ENCODE results near the gene ZNF75A.
"Not testable (repeated sequence)": the region's sequence is repeated elsewhere in the genome, so short reads cannot be mapped to it uniquely, and the experiment has no call there.

The ZNF75A gene

DNA sequence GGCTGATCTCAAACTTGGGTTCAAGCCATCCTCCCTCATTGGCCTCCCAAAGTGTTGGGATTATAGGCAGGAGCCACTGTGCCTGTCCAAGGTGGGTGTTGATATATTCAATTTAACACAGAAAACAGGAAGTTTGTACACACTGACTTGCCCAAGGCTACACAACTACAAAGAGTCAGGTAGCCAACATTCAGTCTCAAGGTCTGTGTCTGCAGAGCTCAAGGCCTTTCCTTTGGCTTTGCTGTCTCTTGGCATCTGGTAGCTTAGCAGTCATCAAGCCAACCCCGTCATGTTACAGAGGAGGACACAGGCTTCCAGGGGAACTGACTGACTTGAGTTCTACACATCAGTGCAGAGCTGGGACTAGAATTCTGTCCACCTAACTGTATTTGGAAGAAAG lies 37.0 kb upstream of the ZNF75A start:
- H3K27me3 ChIP-seq (ENCODE audit: low read depth, low read length): no peaks in the 10 kb centered on the region
- no peak for TF ChIP-seq EZH2phosphoT487 (IDR thresholded peaks at IDR 0.05; ENCODE audit: low read depth)
- TF ChIP-seq, protein P1, sequence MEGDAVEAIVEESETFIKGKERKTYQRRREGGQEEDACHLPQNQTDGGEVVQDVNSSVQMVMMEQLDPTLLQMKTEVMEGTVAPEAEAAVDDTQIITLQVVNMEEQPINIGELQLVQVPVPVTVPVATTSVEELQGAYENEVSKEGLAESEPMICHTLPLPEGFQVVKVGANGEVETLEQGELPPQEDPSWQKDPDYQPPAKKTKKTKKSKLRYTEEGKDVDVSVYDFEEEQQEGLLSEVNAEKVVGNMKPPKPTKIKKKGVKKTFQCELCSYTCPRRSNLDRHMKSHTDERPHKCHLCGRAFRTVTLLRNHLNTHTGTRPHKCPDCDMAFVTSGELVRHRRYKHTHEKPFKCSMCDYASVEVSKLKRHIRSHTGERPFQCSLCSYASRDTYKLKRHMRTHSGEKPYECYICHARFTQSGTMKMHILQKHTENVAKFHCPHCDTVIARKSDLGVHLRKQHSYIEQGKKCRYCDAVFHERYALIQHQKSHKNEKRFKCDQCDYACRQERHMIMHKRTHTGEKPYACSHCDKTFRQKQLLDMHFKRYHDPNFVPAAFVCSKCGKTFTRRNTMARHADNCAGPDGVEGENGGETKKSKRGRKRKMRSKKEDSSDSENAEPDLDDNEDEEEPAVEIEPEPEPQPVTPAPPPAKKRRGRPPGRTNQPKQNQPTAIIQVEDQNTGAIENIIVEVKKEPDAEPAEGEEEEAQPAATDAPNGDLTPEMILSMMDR (IDR thresholded peaks at IDR 0.05; ENCODE audit: low read depth, low read length): no peak

DNA sequence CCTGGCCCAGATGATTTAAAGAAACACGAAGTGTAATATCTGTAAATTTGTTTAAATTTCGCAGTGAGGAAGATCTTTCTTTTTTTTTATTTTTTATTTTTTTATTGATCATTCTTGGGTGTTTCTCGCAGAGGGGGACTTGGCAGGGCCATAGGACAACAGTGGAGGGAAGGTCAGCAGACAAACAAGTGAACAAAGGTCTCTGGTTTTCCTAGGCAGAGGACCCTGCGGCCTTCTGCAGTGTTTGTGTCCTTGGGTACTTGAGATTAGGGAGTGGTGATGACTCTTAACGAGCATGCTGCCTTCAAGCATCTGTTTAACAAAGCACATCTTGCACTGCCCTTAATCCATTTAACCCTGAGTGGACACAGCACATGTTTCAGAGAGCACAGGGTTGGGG lies 34.6 kb upstream of the ZNF75A start:
- H3K4me1 ChIP-seq (ENCODE audit: low read length); H3K27me3 ChIP-seq (ENCODE audit: low read depth, low read length); H3K79me2 ChIP-seq (ENCODE audit: low read length); H2AFZ ChIP-seq (ENCODE audit: low read depth, low read length); H3K27ac ChIP-seq (ENCODE audit: low read length); H3K36me3 ChIP-seq (replicated peaks; ENCODE audit: low read depth, low read length); H3K9ac ChIP-seq (ENCODE audit: low read length); H3K4me2 ChIP-seq (ENCODE audit: low read length); H3K4me3 ChIP-seq (ENCODE audit: low read length); H4K20me1 ChIP-seq (ENCODE audit: insufficient read depth, low read length); H3K9me3 ChIP-seq (ENCODE audit: insufficient read depth, low read length): not testable (repeated sequence)

More for the DNA sequence above, 37.0 kb upstream of the ZNF75A start:
- H3K27ac ChIP-seq (ENCODE audit: low read length): no peak overlapping the region
- H3K79me2 ChIP-seq (ENCODE audit: low read length): 0 out of 2 replicates have a peak, but pooled peaks cover 4% of the 10 kb centered on the region
- H3K9ac ChIP-seq (ENCODE audit: low read length): no peak overlapping the region
- H3K36me3 ChIP-seq (replicated peaks; ENCODE audit: low read depth, low read length): no peaks in the 10 kb centered on the region
- H4K20me1 ChIP-seq (ENCODE audit: insufficient read depth, low read length): no peaks in the 10 kb centered on the region
- H3K9me3 ChIP-seq (ENCODE audit: insufficient read depth, low read length): no peaks in the 10 kb centered on the region
- peaks cover 4% of the 10 kb centered on the region for H3K4me1 ChIP-seq (ENCODE audit: low read length)
- no peak overlapping the region for H3K4me3 ChIP-seq (ENCODE audit: low read length)
- H3K4me2 ChIP-seq (ENCODE audit: low read length): no peak overlapping the region
- H2AFZ ChIP-seq (ENCODE audit: low read depth, low read length): no peak overlapping the region

DNA sequence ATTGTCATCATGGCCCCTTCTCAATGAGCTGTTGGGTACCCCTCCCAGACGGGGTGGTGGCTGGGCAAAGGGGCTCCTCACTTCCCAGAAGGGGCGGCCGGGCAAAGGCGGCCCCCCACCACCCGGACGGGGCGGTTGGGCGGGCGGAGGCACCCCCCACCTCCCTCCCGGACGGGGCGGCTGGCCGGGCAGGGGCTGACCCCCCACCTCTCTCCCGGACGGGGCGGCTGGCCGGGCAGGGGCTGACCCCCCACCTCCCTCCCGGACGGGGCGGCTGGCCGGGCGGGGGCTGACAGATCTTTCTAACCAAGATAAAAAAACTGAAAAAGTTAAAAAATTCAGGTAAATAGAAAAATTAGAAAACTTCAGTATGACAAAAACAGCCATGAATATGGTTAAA lies 34.0 kb upstream of the ZNF75A start:
- not testable (repeated sequence) for H3K27ac ChIP-seq (ENCODE audit: low read length); H3K4me3 ChIP-seq (ENCODE audit: low read length); H3K9me3 ChIP-seq (ENCODE audit: insufficient read depth, low read length); H3K27me3 ChIP-seq (ENCODE audit: low read depth, low read length); H3K4me1 ChIP-seq (ENCODE audit: low read length); H2AFZ ChIP-seq (ENCODE audit: low read depth, low read length); H3K79me2 ChIP-seq (ENCODE audit: low read length); H3K36me3 ChIP-seq (replicated peaks; ENCODE audit: low read depth, low read length); H4K20me1 ChIP-seq (ENCODE audit: insufficient read depth, low read length); H3K9ac ChIP-seq (ENCODE audit: low read length); H3K4me2 ChIP-seq (ENCODE audit: low read length)

DNA sequence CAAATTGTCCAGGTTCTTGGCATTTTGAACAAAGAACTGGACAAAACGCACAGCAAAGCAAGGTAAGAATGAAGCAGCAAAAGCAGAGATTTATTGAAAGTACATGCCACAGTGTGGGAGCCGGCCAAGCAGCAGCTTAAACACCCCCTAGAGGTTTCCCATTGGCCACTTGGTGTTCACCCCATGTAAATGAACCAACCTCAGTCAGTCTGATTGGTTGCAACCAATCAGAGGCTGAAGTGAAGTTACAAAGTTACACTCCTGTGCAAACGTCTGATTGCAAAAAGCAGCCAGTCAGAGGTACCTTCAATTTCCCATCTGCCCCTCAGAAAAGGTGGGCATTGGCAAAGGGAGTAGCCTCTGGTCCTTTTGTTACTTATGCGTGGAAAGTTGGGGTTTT lies 30.8 kb upstream of the ZNF75A start:
- Histone ChIP-seq H3K36me3 (replicated peaks; ENCODE audit: low read depth, low read length) (no peaks in the 10 kb centered on the region), H3K27ac (ENCODE audit: low read length) (no peak overlapping the region), H3K4me1 (ENCODE audit: low read length) (no peaks in the 10 kb centered on the region), H3K27me3 (ENCODE audit: low read depth, low read length) (peaks cover 12% of the 10 kb centered on the region), H3K4me3 (ENCODE audit: low read length) (no peak overlapping the region), H3K4me2 (ENCODE audit: low read length) (peak overlapping the region; percentile 4; the same call in 1 of the 2 replicates), H2AFZ (ENCODE audit: low read depth, low read length) (no peak overlapping the region), H3K9me3 (ENCODE audit: insufficient read depth, low read length) (no peaks in the 10 kb centered on the region), H3K9ac (ENCODE audit: low read length) (no peak overlapping the region), H3K79me2 (ENCODE audit: low read length) (no peaks in the 10 kb centered on the region), H4K20me1 (ENCODE audit: insufficient read depth, low read length) (no peaks in the 10 kb centered on the region)
- TF ChIP-seq, protein P1 (IDR thresholded peaks at IDR 0.05; ENCODE audit: low read depth, low read length): no peak
- no peak for TF ChIP-seq EZH2phosphoT487 (IDR thresholded peaks at IDR 0.05; ENCODE audit: low read depth)

DNA sequence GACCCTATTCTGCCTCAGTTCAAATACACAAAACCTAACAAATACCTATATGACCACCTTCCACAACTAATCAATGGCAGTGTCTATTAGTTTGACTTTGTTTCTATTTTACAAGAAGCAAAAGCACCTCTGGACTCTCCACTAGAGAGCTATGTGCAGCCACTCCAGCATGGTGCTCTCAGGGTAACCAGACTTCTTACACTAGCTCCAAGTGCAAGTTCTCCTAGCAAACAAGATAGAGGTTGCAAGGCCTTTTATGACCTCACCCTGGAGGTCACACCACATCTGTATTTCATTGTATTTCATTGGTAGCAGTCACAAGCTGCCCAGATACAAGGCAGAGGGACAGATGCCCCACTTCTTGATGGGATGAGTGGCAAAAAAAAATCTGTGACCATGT lies 30.4 kb upstream of the ZNF75A start:
- Histone ChIP-seq H3K4me3 (ENCODE audit: low read length) (no peak overlapping the region), H3K79me2 (ENCODE audit: low read length) (no peaks in the 10 kb centered on the region), H3K36me3 (replicated peaks; ENCODE audit: low read depth, low read length) (no peaks in the 10 kb centered on the region), H3K9ac (ENCODE audit: low read length) (no peak overlapping the region), H3K4me1 (ENCODE audit: low read length) (no peaks in the 10 kb centered on the region), H3K9me3 (ENCODE audit: insufficient read depth, low read length) (no peaks in the 10 kb centered on the region), H3K27ac (ENCODE audit: low read length) (no peak overlapping the region), H4K20me1 (ENCODE audit: insufficient read depth, low read length) (no peaks in the 10 kb centered on the region), H3K27me3 (ENCODE audit: low read depth, low read length) (peaks cover 12% of the 10 kb centered on the region), H2AFZ (ENCODE audit: low read depth, low read length) (no peak overlapping the region), H3K4me2 (ENCODE audit: low read length) (no peak overlapping the region)
- TF ChIP-seq, protein P1 (IDR thresholded peaks at IDR 0.05; ENCODE audit: low read depth, low read length): no peak
- TF ChIP-seq EZH2phosphoT487 (IDR thresholded peaks at IDR 0.05; ENCODE audit: low read depth): no peak
